HCT116 (cell line): ENCODE results near the gene TMEM135. TPM values are rescaled to one million over a fixed set of nuclear protein-coding genes. Genes with fewer than 3 reads are reported as not detected.

Experiments used
- ATAC-seq: fragments of 200-7000 bp; cut with Tn5 transposase; 2 replicates; pipeline ENCODE4 v1.9.1; 2020; ENCODE audit warnings: mild to moderate bottlenecking, moderate library complexity
- BruUV-seq: library from RNA; stranded (reverse); fragments of 400-500 nt; replicated peaks from 2 replicates; lab custom pipeline; 2021; lab: Mats Ljungman, UMichigan
- CTCF ChIA-PET: fragments of 300-600 bp; sonication (Branson Sonifier 250); formaldehyde crosslinking; loops from one replicate; lab custom pipeline; 2021; ENCODE audit warnings: antibody characterized with exemption; lab: Charles Lee
- POLR2A ChIA-PET: fragments of 300-600, 350-600 bp; sonication (Branson Sonifier 250); formaldehyde crosslinking; loops from one replicate; lab custom pipeline; 2021; ENCODE audit warnings: antibody characterized with exemption; lab: Charles Lee
- RAD21 ChIA-PET, 2 experiments: fragments of 300-600 bp; sonication (Branson Sonifier 250); formaldehyde crosslinking; loops; one replicate each; lab custom pipeline; 2023; ENCODE audit warnings: low total read pairs in 2 of 2; ENCODE audit not compliant: uncharacterized antibody in 2 of 2, unreplicated experiment in 2 of 2, low non-redundant PET in 1 of 2; lab: Charles Lee
- DNase-seq: peaks from one replicate; pipeline ENCODE4 v3.0.0-alpha.2; 2010; ENCODE audit warnings: low read depth, low spot score
- H2AFZ ChIP-seq: fragments of 200-600 bp; shearing (Covaris generic), sonication (generic); 2 replicates; pipeline ENCODE4 v1.6.1; 2017; ENCODE audit warnings: low read depth, mixed run types, mixed read lengths, antibody characterized with exemption, low read length; ENCODE audit not compliant: poor library complexity, severe bottlenecking
- H3K27ac ChIP-seq: 2 replicates; pipeline ENCODE4 v1.5.1; 2012; ENCODE audit warnings: low read depth, low read length
- H3K27me3 ChIP-seq: fragments of 200-600 bp; sonication (generic); 2 replicates; pipeline ENCODE4 v1.6.1; 2016; ENCODE audit warnings: mixed run types, low read length, mixed read lengths; ENCODE audit not compliant: insufficient read depth
- H3K36me3 ChIP-seq, 2 experiments: fragments of 200-500 bp in 1 of 2; fragments of 200-600 bp in 1 of 2; sonication (Bioruptor generic) in 1 of 2; sonication (generic) in 1 of 2; 2 replicates each; pipeline versions ENCODE4 v1.5.1 to v1.6.1; 2014 to 2016; ENCODE audit warnings: low read length in 2 of 2, inconsistent platforms in 1 of 2, mixed read lengths in 1 of 2, mixed run types in 1 of 2; ENCODE audit not compliant: insufficient read depth in 2 of 2, control insufficient read depth in 1 of 2
- H3K4me1 ChIP-seq, 2 experiments: fragments of 200-600 bp in 1 of 2; sonication (generic) in 1 of 2; 2 replicates each; pipeline versions ENCODE4 v1.5.1 to v1.6.1; 2012 to 2017; ENCODE audit warnings: low read length in 2 of 2, inconsistent platforms in 1 of 2, mild to moderate bottlenecking in 1 of 2, mixed read lengths in 1 of 2, mixed run types in 1 of 2, moderate library complexity in 1 of 2; ENCODE audit not compliant: insufficient read depth in 2 of 2, control insufficient read depth in 1 of 2
- H3K4me2 ChIP-seq: fragments of 200-600 bp; sonication (generic); 2 replicates; pipeline ENCODE4 v1.6.1; 2017; ENCODE audit warnings: mixed run types, low read length, mixed read lengths
- H3K4me3 ChIP-seq, 2 experiments: fragments of 200-600 bp in 1 of 2; sonication (generic) in 1 of 2; replicated peaks in 1 of 2; 2 replicates each; pipeline ENCODE4 v1.5.1; 2011 to 2016; ENCODE audit warnings: low read length in 2 of 2, control low read depth in 1 of 2, low read depth in 1 of 2, mild to moderate bottlenecking in 1 of 2, mixed read lengths in 1 of 2, mixed run types in 1 of 2
- H3K79me2 ChIP-seq: fragments of 200-600 bp; sonication (generic); 2 replicates; pipeline ENCODE4 v1.6.1; 2017; ENCODE audit warnings: mild to moderate bottlenecking, mixed run types, low read length, moderate library complexity, mixed read lengths; ENCODE audit not compliant: insufficient read depth
- H3K9ac ChIP-seq: fragments of 200-600 bp; sonication (generic); 2 replicates; pipeline ENCODE4 v1.6.1; 2016; ENCODE audit warnings: low read length, mixed read lengths
- H3K9me2 ChIP-seq: fragments of 200-600 bp; sonication (generic), shearing (Covaris generic); 2 replicates; pipeline ENCODE4 v1.6.1; 2017; ENCODE audit warnings: mixed run types, mild to moderate bottlenecking, moderate library complexity; ENCODE audit not compliant: insufficient read depth
- H3K9me3 ChIP-seq, 2 experiments: fragments of 200-500 bp in 1 of 2; fragments of 200-600 bp in 1 of 2; sonication (Bioruptor generic) in 1 of 2; sonication (generic) in 1 of 2; 2 replicates each; pipeline ENCODE4 v1.6.1; 2014 to 2017; ENCODE audit warnings: low read length in 2 of 2, mixed read lengths in 2 of 2, inconsistent platforms in 1 of 2, low read depth in 1 of 2, mild to moderate bottlenecking in 1 of 2, mixed run types in 1 of 2, moderate library complexity in 1 of 2; ENCODE audit not compliant: control insufficient read depth in 1 of 2, insufficient read depth in 1 of 2
- H4K20me1 ChIP-seq: fragments of 200-600 bp; sonication (generic), shearing (Covaris generic); 2 replicates; pipeline ENCODE4 v1.6.1; 2017; ENCODE audit warnings: mixed run types, mild to moderate bottlenecking, moderate library complexity; ENCODE audit not compliant: insufficient read depth
- ATF3 ChIP-seq: IDR thresholded peaks from 2 replicates; pipeline ENCODE4 v1.6.1; 2012
- CBX3 ChIP-seq: IDR thresholded peaks from 2 replicates; pipeline ENCODE4 v1.6.1; 2012; ENCODE audit warnings: low read depth
- CEBPB ChIP-seq: IDR thresholded peaks from 2 replicates; pipeline ENCODE4 v1.6.1; 2012; ENCODE audit warnings: low read depth
- EGR1 ChIP-seq: IDR thresholded peaks from 2 replicates; pipeline ENCODE4 v1.6.1; 2012; ENCODE audit warnings: low read depth
- EZH2phosphoT487 ChIP-seq: fragments of 200-600 bp; IDR thresholded peaks from 2 replicates; pipeline ENCODE4 v1.6.1; 2018; ENCODE audit warnings: antibody characterized with exemption, borderline replicate concordance
- FOSL1 ChIP-seq: IDR thresholded peaks from 2 replicates; pipeline ENCODE4 v1.6.1; 2012; ENCODE audit warnings: low read depth
- REST ChIP-seq: IDR thresholded peaks from 2 replicates; pipeline ENCODE4 v1.6.1; 2012; ENCODE audit warnings: low read depth
- SIN3A ChIP-seq: IDR thresholded peaks from 2 replicates; pipeline ENCODE4 v1.6.1; 2012; ENCODE audit warnings: low read depth
- SP1 ChIP-seq: IDR thresholded peaks from 2 replicates; pipeline ENCODE4 v1.6.1; 2012; ENCODE audit warnings: low read depth
- YY1 ChIP-seq: IDR thresholded peaks from 2 replicates; pipeline ENCODE4 v1.6.1; 2011; ENCODE audit warnings: low read length, low read depth, moderate library complexity, mild to moderate bottlenecking; ENCODE audit not compliant: insufficient replicate concordance; ENCODE audit errors: extremely low read depth
- ZFX ChIP-seq: fragments of 450-650 bp; IDR thresholded peaks from 2 replicates; pipeline ENCODE4 v1.6.1; 2017
- ZNF274 ChIP-seq: fragments of 200-500 bp; sonication (Bioruptor generic); IDR thresholded peaks from 2 replicates; pipeline ENCODE4 v1.6.1; 2014; ENCODE audit warnings: mild to moderate bottlenecking, low read depth, low read length, inconsistent platforms
- intact Hi-C: fragments of 100-400 bp; cut with micrococcal nuclease; formaldehyde crosslinking; loops from 2 replicates; pipeline ENCODE4 v1.10.0; 2022
- total RNA-seq: library from RNA; stranded (reverse); gene quantifications from one replicate; pipeline ENCODE4 v1.2.1, GENCODE V29; 2021; ENCODE audit not compliant: unreplicated experiment

Gene TMEM135
- total RNA-seq, 1 experiment from 2014 or later, result 50.6 TPM

GRCh38 chr11:87304412-87304811, 266.7 kb downstream of the TMEM135 start:
- Histone ChIP-seq H3K36me3 (no peaks in the 10 kb centered on the region), H3K4me3 (no peak overlapping the region), H3K27ac (no peak overlapping the region), H3K4me1 (no peaks in the 10 kb centered on the region), H4K20me1 (peaks cover 7% of the 10 kb centered on the region; the same call in 1 of the 2 replicates), H3K9me2 (no peaks in the 10 kb centered on the region), H3K79me2 (no peaks in the 10 kb centered on the region), H3K9ac (no peak overlapping the region), H3K4me2 (no peak overlapping the region), H2AFZ (no peak overlapping the region), H3K9me3 (no peaks in the 10 kb centered on the region), H3K27me3 (no peaks in the 10 kb centered on the region)
- RAD21 ChIA-PET, result no interaction called here
- CTCF ChIA-PET, result no interaction called here
- ATAC-seq, result no peak
- TF ChIP-seq ZFX (no peak), FOSL1 (no peak), REST (no peak)
- DNase-seq, result no peak
- POLR2A ChIA-PET, result no interaction called here
- intact Hi-C loops, result no loop called here
- no TSS peak for BruUV-seq

GRCh38 chr11:87306262-87306851, 268.6 kb downstream of the TMEM135 start:
- H3K79me2 ChIP-seq, result no peaks in the 10 kb centered on the region
- DNase-seq, result no peak
- no peak overlapping the region for H2AFZ ChIP-seq
- no peaks in the 10 kb centered on the region for H3K9me3 ChIP-seq
- no peaks in the 10 kb centered on the region for H3K4me1 ChIP-seq
- H4K20me1 ChIP-seq, result peaks cover 7% of the 10 kb centered on the region; the same call in 1 of the 2 replicates
- H3K4me2 ChIP-seq, result no peak overlapping the region
- H3K9me2 ChIP-seq, result no peaks in the 10 kb centered on the region
- POLR2A ChIA-PET, result no interaction called here
- no peak overlapping the region for H3K27ac ChIP-seq
- no TSS peak for BruUV-seq
- no peak overlapping the region for H3K4me3 ChIP-seq
- intact Hi-C loops, result no loop called here
- no peak overlapping the region for H3K9ac ChIP-seq
- H3K27me3 ChIP-seq, result no peaks in the 10 kb centered on the region
- TF ChIP-seq FOSL1 (no peak), YY1 (no peak), EGR1 (no peak), ZNF274 (no peak), ATF3 (no peak), CEBPB (no peak), SP1 (no peak), CBX3 (no peak), EZH2phosphoT487 (no peak), SIN3A (no peak)
- TF ChIP-seq, all 23 proteins: peak for 0
- ATAC-seq, result no peak
- no peaks in the 10 kb centered on the region for H3K36me3 ChIP-seq
- RAD21 ChIA-PET, result no interaction called here
- CTCF ChIA-PET, result no interaction called here
